Prostate gland (tissue), 2 donors: Measurements from ENCODE around the gene VAMP2. TPM values are rescaled to one million over a fixed set of nuclear protein-coding genes. Genes with fewer than 3 reads are reported as not detected.
A peak's percentile ranks its signal among the peaks of the same experiment; 100 is the strongest.

Source experiments
- DNase-seq: peaks from one replicate; pipeline ENCODE4 v3.0.0-alpha.2; 2019; ENCODE audit warnings: low spot score
- H3K27ac ChIP-seq, 2 donors: fragments of 200-600 bp; sonication (generic); 2 replicates each; pipeline ENCODE4 v1.5.1; 2017 to 2019
- H3K27me3 ChIP-seq: fragments of 200-600 bp; sonication (generic); replicated peaks from 2 replicates; pipeline ENCODE4 v1.5.1; 2019; ENCODE audit not compliant: insufficient read depth
- H3K36me3 ChIP-seq, 2 donors: fragments of 200-600 bp; sonication (generic); 1 replicate in 1 of 2; 2 replicates in 1 of 2; pipeline versions ENCODE4 v1.5.1 to v1.8.1; 2017 to 2019
- H3K4me1 ChIP-seq: fragments of 200-600 bp; sonication (generic); replicated peaks from 2 replicates; pipeline ENCODE4 v1.5.1; 2019
- H3K4me3 ChIP-seq, 2 donors: fragments of 200-600 bp; sonication (generic); 2 replicates each; pipeline ENCODE4 v1.5.1; 2017 to 2019
- H3K9me3 ChIP-seq: fragments of 200-600 bp; sonication (generic); 2 replicates; pipeline ENCODE4 v1.5.1; 2017
- POLR2A ChIP-seq: fragments of 450-650 bp; IDR thresholded peaks from one replicate; pipeline ENCODE4 v1.6.1; 2016; ENCODE audit warnings: antibody characterized with exemption, mild to moderate bottlenecking
- POLR2AphosphoS5 ChIP-seq: sonication (generic); formaldehyde crosslinking; IDR thresholded peaks from one replicate; pipeline ENCODE4 v1.6.1; 2017; ENCODE audit warnings: antibody characterized with exemption
- WGBS: methylation state at CpG from one replicate; pipeline ENCODE4 v1.1.5; 2018; 5-methylcytosine and 5-hydroxymethylcytosine counted together
- intact Hi-C: fragments of 100-400 bp; cut with DNase I; formaldehyde crosslinking; loops from one replicate; pipeline ENCODE4 v1.14.2; 2022
- total RNA-seq, 2 donors: library from RNA; depleted of rRNA; stranded (reverse); fragments of >200 nt; gene quantifications; one replicate each; pipeline ENCODE4 v1.1.0, GENCODE V29; 2016
- TF ChIP-seq, protein P1 (sequence below), 4 experiments: fragments of 200-600 bp in 2 of 4; fragments of 450-650 bp in 2 of 4; sonication (generic) in 2 of 4; IDR thresholded peaks; 1 replicate in 3 of 4; 2 replicates in 1 of 4; pipeline ENCODE4 v1.5.1; 2016 to 2019; ENCODE audit warnings: antibody characterized with exemption in 4 of 4, mild to moderate bottlenecking in 2 of 4, moderate library complexity in 2 of 4

The VAMP2 gene
- total RNA-seq, 2 donors from 2014 or later, result 34.2 to 65.2 TPM

DNA sequence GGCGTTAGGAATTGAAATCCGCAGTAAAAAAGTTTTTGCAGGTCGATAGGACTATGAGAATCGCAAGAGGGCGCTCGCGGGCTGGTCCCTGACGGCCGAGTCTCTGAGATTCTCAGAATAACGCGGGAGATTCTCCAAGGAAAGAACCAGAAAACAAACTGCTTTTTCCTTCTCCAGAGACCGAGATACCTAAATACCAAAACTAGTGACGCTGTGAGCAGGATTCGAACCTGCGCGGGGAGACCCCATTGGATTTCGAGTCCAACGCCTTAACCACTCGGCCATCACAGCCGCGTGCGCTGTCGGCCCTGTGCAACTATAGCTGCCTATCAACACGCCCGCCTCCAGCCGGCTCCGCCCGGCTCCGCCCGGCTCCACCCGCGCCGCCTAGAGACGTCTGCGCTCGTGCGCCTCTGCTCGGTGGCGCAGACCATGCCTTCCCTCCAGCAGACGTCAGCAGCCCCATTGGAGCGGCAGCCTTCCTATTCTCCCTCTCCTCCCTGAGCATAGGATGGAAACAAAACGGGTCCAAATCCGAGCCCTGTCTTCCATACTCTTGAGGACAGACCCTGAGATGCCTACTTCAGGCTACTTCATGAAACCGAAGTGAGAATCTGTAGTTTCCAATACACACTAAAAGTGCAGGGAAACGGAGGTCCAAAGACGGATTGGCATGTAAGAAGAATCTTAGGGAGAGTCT lies 23.9 kb downstream of the VAMP2 start:
- H3K4me3 ChIP-seq, result peak overlapping the region in 1 of 2 donors; percentile 8
- H3K4me1 ChIP-seq, result no peaks in the 10 kb centered on the region
- peak; percentile 69 for TF ChIP-seq POLR2A
- TF ChIP-seq, protein P1, sequence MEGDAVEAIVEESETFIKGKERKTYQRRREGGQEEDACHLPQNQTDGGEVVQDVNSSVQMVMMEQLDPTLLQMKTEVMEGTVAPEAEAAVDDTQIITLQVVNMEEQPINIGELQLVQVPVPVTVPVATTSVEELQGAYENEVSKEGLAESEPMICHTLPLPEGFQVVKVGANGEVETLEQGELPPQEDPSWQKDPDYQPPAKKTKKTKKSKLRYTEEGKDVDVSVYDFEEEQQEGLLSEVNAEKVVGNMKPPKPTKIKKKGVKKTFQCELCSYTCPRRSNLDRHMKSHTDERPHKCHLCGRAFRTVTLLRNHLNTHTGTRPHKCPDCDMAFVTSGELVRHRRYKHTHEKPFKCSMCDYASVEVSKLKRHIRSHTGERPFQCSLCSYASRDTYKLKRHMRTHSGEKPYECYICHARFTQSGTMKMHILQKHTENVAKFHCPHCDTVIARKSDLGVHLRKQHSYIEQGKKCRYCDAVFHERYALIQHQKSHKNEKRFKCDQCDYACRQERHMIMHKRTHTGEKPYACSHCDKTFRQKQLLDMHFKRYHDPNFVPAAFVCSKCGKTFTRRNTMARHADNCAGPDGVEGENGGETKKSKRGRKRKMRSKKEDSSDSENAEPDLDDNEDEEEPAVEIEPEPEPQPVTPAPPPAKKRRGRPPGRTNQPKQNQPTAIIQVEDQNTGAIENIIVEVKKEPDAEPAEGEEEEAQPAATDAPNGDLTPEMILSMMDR (IDR thresholded peaks at IDR 0.05), result peak; percentile 61 to 96 (median 92)
- peak; percentile 96 for TF ChIP-seq POLR2AphosphoS5
- no peaks in the 10 kb centered on the region for H3K27me3 ChIP-seq
- WGBS, result under 1% methylated on average over 39 of the region's 46 CpGs
- peak; percentile 93 for DNase-seq
- no peaks in the 10 kb centered on the region for H3K9me3 ChIP-seq
- H3K27ac ChIP-seq, result peak overlapping the region; percentile 92 to 94
- intact Hi-C loops, result no loop called here
- peaks cover 21 to 34% of the 10 kb centered on the region in 2 donors for H3K36me3 ChIP-seq

DNA sequence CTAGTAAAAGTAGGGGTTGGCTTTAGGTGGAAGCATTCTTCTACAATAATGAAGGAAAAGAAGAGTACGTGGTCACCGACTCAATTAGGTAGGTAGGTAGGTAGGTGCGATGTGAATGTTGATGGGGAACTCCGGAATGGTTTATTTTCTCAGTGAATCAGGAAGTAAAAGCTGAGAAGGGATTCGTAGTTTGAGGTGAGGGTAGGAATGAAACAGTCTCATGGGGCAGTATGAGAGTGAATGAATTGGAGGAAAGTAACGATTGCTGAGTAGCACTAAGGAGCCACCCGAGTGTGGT lies 24.4 kb downstream of the VAMP2 start:
- intact Hi-C loops, result no loop called here
- Histone ChIP-seq H3K27me3 (no peaks in the 10 kb centered on the region), H3K36me3 (peaks cover 18 to 29% of the 10 kb centered on the region in 2 donors), H3K4me3 (peak overlapping the region in 1 of 2 donors; percentile 8), H3K9me3 (no peaks in the 10 kb centered on the region), H3K27ac (peak overlapping the region; percentile 92 to 94), H3K4me1 (no peaks in the 10 kb centered on the region)
- no peak for DNase-seq
- TF ChIP-seq POLR2A, result no peak
- TF ChIP-seq, protein P1 (IDR thresholded peaks at IDR 0.05), result no peak
- WGBS, result under 1% methylated on average over 7 of the region's 7 CpGs

DNA sequence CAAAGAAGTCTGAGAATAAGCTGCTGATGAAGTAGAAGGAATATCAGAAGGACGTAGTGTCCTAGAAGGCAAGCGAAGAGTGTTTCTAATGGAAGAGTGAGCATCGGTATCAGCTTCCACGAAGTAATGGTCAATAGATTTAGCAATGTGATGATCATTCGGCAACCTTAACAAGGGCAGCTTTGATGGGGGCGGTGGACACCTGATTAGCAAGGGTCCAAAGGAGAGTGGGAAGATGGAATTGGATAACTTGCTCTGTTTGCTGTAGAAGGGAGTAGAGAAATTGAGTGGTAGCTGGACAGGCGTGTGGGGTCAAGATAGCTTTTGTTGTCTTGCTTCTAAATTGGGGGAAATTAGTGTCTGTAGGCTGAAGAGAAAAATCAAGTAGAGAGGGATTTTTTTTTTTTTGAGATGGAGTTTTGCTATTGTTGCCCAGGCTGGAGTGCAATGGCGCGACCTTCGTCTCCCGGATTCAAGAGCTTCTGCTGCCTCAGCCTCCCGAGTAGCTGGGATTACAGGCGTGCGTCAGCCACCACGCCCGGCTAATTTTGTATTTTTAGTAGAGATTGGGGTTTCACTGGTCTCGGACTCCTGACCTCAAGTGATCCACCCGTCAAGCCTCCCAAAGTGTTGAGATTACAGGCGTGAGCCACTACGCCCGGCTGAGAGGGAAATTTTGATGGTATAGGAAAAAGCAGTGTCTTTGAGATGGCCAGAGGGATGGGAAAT lies 24.9 kb downstream of the VAMP2 start:
- 25% methylated on average over 21 of the region's 21 CpGs for WGBS
- H3K4me3 ChIP-seq, result no peak overlapping the region
- intact Hi-C loops, result no loop called here
- H3K27me3 ChIP-seq, result no peaks in the 10 kb centered on the region
- peak overlapping the region; percentile 92 to 94 for H3K27ac ChIP-seq
- H3K36me3 ChIP-seq, result peaks cover 13 to 24% of the 10 kb centered on the region in 2 donors
- H3K4me1 ChIP-seq, result no peaks in the 10 kb centered on the region
- H3K9me3 ChIP-seq, result no peaks in the 10 kb centered on the region
- TF ChIP-seq, protein P1 (IDR thresholded peaks at IDR 0.05), result no peak
- no peak for TF ChIP-seq POLR2A
- no peak for TF ChIP-seq POLR2AphosphoS5
- DNase-seq, result no peak

DNA sequence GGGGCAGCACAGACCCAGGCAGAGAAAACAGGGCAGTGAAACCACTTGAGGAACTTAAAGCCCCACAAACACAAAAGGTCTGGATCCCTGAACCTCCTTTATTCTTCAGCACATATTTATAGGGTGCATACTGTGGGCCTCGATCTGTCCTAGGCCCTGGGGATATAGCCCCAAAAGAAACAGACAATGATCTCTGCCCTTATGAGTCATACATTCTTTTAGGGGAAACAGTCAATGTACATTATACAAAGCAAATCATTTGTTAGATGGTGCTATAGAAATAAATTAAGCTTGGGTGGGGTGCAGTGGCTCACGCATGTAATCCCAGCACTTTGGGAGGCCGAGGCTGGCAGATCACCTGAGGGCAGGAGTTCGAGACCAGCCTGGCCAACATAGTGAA lies 28.8 kb downstream of the VAMP2 start:
- intact Hi-C loops, result no loop called here
- 78% methylated on average over 4 of the region's 4 CpGs for WGBS

More for the DNA sequence above, 28.8 kb downstream of the VAMP2 start:
- DNase-seq, result no peak
- Histone ChIP-seq H3K4me3 (no peak overlapping the region), H3K27ac (no peak overlapping the region), H3K27me3 (no peaks in the 10 kb centered on the region), H3K4me1 (no peaks in the 10 kb centered on the region), H3K9me3 (no peaks in the 10 kb centered on the region), H3K36me3 (no peaks in the 10 kb centered on the region)
- TF ChIP-seq POLR2AphosphoS5, result no peak
- TF ChIP-seq, protein P1 (IDR thresholded peaks at IDR 0.05), result no peak
- TF ChIP-seq POLR2A, result no peak
